ENCODE measurements around the gene RNASE13. TPM values are rescaled to one million over a fixed set of nuclear protein-coding genes. Genes with fewer than 3 reads are reported as not detected.

The RNASE13 gene
- total RNA-seq, 1 experiment from 2014 or later: 0.15 TPM

DNA sequence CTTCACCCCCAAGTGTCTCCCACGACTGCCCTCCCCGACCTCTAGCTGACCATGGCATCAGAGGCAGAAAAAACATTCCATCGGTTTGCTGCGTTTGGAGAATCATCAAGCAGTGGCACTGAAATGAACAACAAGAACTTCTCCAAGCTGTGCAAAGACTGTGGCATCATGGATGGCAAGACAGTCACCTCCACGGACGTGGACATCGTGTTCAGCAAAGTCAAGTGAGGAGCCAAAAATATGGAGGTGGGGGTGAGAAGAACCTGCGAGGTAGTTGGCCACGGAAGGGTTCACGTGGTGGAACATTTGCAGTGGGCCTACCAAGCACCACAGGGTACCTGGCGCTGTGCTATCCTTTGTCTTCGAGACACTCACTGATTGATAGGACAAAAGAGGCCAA lies 4.1 kb downstream of the RNASE13 start:
- CTCF ChIA-PET: interaction anchor here (1.5 to 3.3 kb wide), 2 partner anchors 10 to 16 kb away, joined by 4 to 9 read pairs; no protein-coding TSS in a partner anchor
- ATAC-seq (no peak), DNase-seq (ENCODE audit: low read depth, low spot score) (no peak)
- Histone ChIP-seq H3K4me2 (ENCODE audit: low read length) (no peak overlapping the region), H3K27me3 (ENCODE audit: insufficient read depth, low read length) (no peaks in the 10 kb centered on the region; the same call in 1 of the 2 replicates), H3K9me2 (ENCODE audit: insufficient read depth) (no peaks in the 10 kb centered on the region), H3K9me3 (ENCODE audit: control insufficient read depth in 1 of 2, insufficient read depth in 1 of 2, low read depth in 1 of 2, low read length in 2 of 2) (no peaks in the 10 kb centered on the region), H3K4me3 (replicated peaks in 1 of 2; ENCODE audit: low read depth in 1 of 2, low read length in 2 of 2) (no peak overlapping the region), H2AFZ (ENCODE audit: low read depth, low read length, poor library complexity, severe bottlenecking) (no peak overlapping the region), H3K27ac (ENCODE audit: low read depth, low read length) (no peak overlapping the region), H3K79me2 (ENCODE audit: insufficient read depth, low read length) (no peaks in the 10 kb centered on the region), H4K20me1 (ENCODE audit: insufficient read depth) (no peaks in the 10 kb centered on the region), H3K9ac (ENCODE audit: low read length) (no peak overlapping the region), H3K36me3 (ENCODE audit: control insufficient read depth in 1 of 2, insufficient read depth in 2 of 2, low read length in 2 of 2) (no peaks in the 10 kb centered on the region), H3K4me1 (ENCODE audit: control insufficient read depth in 1 of 2, insufficient read depth in 2 of 2, low read length in 2 of 2) (peaks cover 4% of the 10 kb centered on the region in 2 experiments; a peak in 3 of 4 replicates)
- no TSS peak for BruUV-seq (replicated peaks)
- no peak for TF ChIP-seq EGR1 (IDR thresholded peaks at IDR 0.05; ENCODE audit: low read depth)
- no peak for TF ChIP-seq CEBPB (IDR thresholded peaks at IDR 0.05; ENCODE audit: low read depth)
- no peak for TF ChIP-seq SIN3A (IDR thresholded peaks at IDR 0.05; ENCODE audit: low read depth)
- no peak for TF ChIP-seq ZBTB33 (IDR thresholded peaks at IDR 0.05; ENCODE audit: extremely low read depth, insufficient replicate concordance, low read length)
- no peak for TF ChIP-seq TCF7L2 (IDR thresholded peaks at IDR 0.05; ENCODE audit: borderline replicate concordance, extremely low read depth, insufficient read depth, insufficient read length)
- TF ChIP-seq ZFX (IDR thresholded peaks at IDR 0.05): no peak
- TF ChIP-seq SP1 (IDR thresholded peaks at IDR 0.05; ENCODE audit: low read depth): no peak
- TF ChIP-seq POLR2AphosphoS5 (IDR thresholded peaks at IDR 0.05; ENCODE audit: low read depth, low read length): no peak
- TF ChIP-seq EZH2 (IDR thresholded peaks at IDR 0.05): no peak
- no peak for TF ChIP-seq CBX3 (IDR thresholded peaks at IDR 0.05; ENCODE audit: low read depth)
- no peak for TF ChIP-seq CTCF (IDR thresholded peaks at IDR 0.05 in 2 of 3, conservative IDR thresholded peaks at IDR 0.05 in 1 of 3; ENCODE audit: borderline replicate concordance in 1 of 3, insufficient read depth in 1 of 3, low read depth in 2 of 3, low read length in 2 of 3)
- RAD21 ChIA-PET (ENCODE audit: low non-redundant PET in 1 of 2, low total read pairs in 2 of 2, uncharacterized antibody in 2 of 2, unreplicated experiment in 2 of 2): no interaction called here
- POLR2A ChIA-PET: no interaction called here
- intact Hi-C loops (cut with micrococcal nuclease): no loop called here
